A673 (cell line): ENCODE data around the gene NAV2. TPM values are rescaled to one million over a fixed set of nuclear protein-coding genes. Genes with fewer than 3 reads are reported as not detected.

Experiments used
- BruUV-seq: library from RNA; stranded (reverse); fragments of 400-500 nt; replicated peaks from 2 replicates; lab custom pipeline; 2021; lab: Mats Ljungman, UMichigan
- CTCF ChIA-PET: fragments of 300-600 bp; sonication (Branson Sonifier 250); formaldehyde crosslinking; loops from one replicate; lab custom pipeline; 2022; ENCODE audit warnings: antibody characterized with exemption; lab: Charles Lee
- POLR2A ChIA-PET: fragments of 300-600 bp; sonication (Branson Sonifier 250); formaldehyde crosslinking; loops from one replicate; lab custom pipeline; 2022; ENCODE audit warnings: antibody characterized with exemption; ENCODE audit not compliant: low non-redundant PET; lab: Charles Lee
- DNase-seq: peaks from one replicate; pipeline ENCODE4 v3.0.0-alpha.2; 2015; ENCODE audit warnings: low spot score
- H3K27ac ChIP-seq: fragments of 200-600 bp; sonication (generic); 2 replicates; pipeline ENCODE4 v1.5.1; 2016; ENCODE audit warnings: mixed run types, low read depth, mild to moderate bottlenecking, mixed read lengths, antibody characterized with exemption, low read length; ENCODE audit not compliant: poor library complexity, severe bottlenecking
- H3K27me3 ChIP-seq: fragments of 200-600 bp; sonication (generic); replicated peaks from 2 replicates; pipeline ENCODE4 v1.6.1; 2017; ENCODE audit warnings: mixed run types, low read depth, mild to moderate bottlenecking, mixed read lengths, antibody characterized with exemption, low read length; ENCODE audit not compliant: insufficient read depth, poor library complexity
- H3K36me3 ChIP-seq: fragments of 200-600 bp; sonication (generic); 2 replicates; pipeline ENCODE4 v1.6.1; 2016; ENCODE audit warnings: mixed run types, mild to moderate bottlenecking, mixed read lengths, antibody characterized with exemption, low read length; ENCODE audit not compliant: insufficient read depth, poor library complexity, severe bottlenecking
- H3K4me1 ChIP-seq: fragments of 200-600 bp; sonication (generic); 2 replicates; pipeline ENCODE4 v1.6.1; 2017; ENCODE audit warnings: mixed run types, mild to moderate bottlenecking, mixed read lengths, antibody characterized with exemption, low read length; ENCODE audit not compliant: insufficient read depth, poor library complexity, severe bottlenecking
- H3K4me3 ChIP-seq: fragments of 200-600 bp; sonication (generic); 2 replicates; pipeline ENCODE4 v1.5.1; 2016; ENCODE audit warnings: low read depth, mixed run types, mild to moderate bottlenecking, mixed read lengths, low read length; ENCODE audit not compliant: poor library complexity, severe bottlenecking
- H3K9me3 ChIP-seq: fragments of 200-600 bp; sonication (generic); 2 replicates; pipeline ENCODE4 v1.6.1; 2016; ENCODE audit warnings: mixed run types, low read depth, mild to moderate bottlenecking, mixed read lengths, antibody characterized with exemption, low read length; ENCODE audit not compliant: poor library complexity, severe bottlenecking
- EZH2 ChIP-seq: fragments of 200-600 bp; sonication (generic); IDR thresholded peaks from 2 replicates; pipeline ENCODE4 v1.6.1; 2017; ENCODE audit warnings: borderline replicate concordance, low read depth, mild to moderate bottlenecking, mixed read lengths, antibody characterized with exemption, low read length; ENCODE audit not compliant: poor library complexity, severe bottlenecking
- intact Hi-C: fragments of 100-400 bp; cut with micrococcal nuclease; formaldehyde crosslinking; loops from one replicate; pipeline ENCODE4 v1.10.0; 2022; ENCODE audit not compliant: unreplicated experiment
- total RNA-seq: library from RNA; stranded (reverse); gene quantifications from 2 replicates; pipeline ENCODE4 v1.2.3, GENCODE V29; 2021
- TF ChIP-seq, protein P1 (sequence below): fragments of 300-800, 200-600 bp; sonication (generic); conservative IDR thresholded peaks from 2 replicates; pipeline ENCODE4 v1.5.1; 2017; ENCODE audit warnings: low read depth, mild to moderate bottlenecking, antibody characterized with exemption, low read length, moderate library complexity, mixed read lengths

NAV2 gene
- total RNA-seq, 1 experiment from 2014 or later = not detected

- TF ChIP-seq EZH2 = no peak
- TF ChIP-seq, protein P1, sequence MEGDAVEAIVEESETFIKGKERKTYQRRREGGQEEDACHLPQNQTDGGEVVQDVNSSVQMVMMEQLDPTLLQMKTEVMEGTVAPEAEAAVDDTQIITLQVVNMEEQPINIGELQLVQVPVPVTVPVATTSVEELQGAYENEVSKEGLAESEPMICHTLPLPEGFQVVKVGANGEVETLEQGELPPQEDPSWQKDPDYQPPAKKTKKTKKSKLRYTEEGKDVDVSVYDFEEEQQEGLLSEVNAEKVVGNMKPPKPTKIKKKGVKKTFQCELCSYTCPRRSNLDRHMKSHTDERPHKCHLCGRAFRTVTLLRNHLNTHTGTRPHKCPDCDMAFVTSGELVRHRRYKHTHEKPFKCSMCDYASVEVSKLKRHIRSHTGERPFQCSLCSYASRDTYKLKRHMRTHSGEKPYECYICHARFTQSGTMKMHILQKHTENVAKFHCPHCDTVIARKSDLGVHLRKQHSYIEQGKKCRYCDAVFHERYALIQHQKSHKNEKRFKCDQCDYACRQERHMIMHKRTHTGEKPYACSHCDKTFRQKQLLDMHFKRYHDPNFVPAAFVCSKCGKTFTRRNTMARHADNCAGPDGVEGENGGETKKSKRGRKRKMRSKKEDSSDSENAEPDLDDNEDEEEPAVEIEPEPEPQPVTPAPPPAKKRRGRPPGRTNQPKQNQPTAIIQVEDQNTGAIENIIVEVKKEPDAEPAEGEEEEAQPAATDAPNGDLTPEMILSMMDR = no peak
- H3K4me3 ChIP-seq = no peak overlapping the region
- H3K27ac ChIP-seq = no peak overlapping the region
- H3K9me3 ChIP-seq = no peaks in the 10 kb centered on the region
- no TSS peak for BruUV-seq
- ChIA-PET POLR2A (no interaction called here), CTCF (no interaction called here)
- H3K36me3 ChIP-seq = no peaks in the 10 kb centered on the region
- no peak for DNase-seq
- intact Hi-C loops = no loop called here
- no peaks in the 10 kb centered on the region for H3K27me3 ChIP-seq
- H3K4me1 ChIP-seq = no peaks in the 10 kb centered on the region
These were observed 21.8 kb upstream of the NAV2 start for GRCh38 chr11:19690885-19691284.

GRCh38 chr11:19691815-19692500, 20.7 kb upstream of the NAV2 start:
- Histone ChIP-seq H3K27me3 (no peaks in the 10 kb centered on the region), H3K36me3 (no peaks in the 10 kb centered on the region), H3K9me3 (no peaks in the 10 kb centered on the region), H3K4me3 (no peak overlapping the region), H3K27ac (no peak overlapping the region), H3K4me1 (no peaks in the 10 kb centered on the region)
- ChIA-PET CTCF (no interaction called here), POLR2A (no interaction called here)
- BruUV-seq = no TSS peak
- no peak for DNase-seq
- TF ChIP-seq EZH2 = no peak
- TF ChIP-seq, protein P1 = no peak
- intact Hi-C loops = no loop called here

DNA sequence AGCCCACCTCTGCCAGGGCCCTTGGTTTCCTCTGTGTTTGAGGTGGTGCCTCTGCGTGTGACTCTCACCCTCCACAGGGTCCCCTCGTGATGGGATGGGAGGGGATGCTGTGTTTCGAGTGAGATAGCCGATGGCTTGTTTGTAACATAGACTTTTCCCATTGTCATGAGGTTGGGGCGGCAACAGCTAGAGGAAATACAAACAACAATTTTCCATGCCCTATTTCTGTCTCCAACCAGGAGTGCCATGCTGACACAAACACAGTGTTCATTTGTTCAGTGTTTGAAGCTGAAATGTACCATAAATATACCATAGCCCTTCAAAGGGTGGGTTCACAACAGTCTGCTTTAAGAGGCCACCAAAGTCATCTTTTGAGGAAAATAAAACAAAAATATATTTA, 19.5 kb upstream of the NAV2 start:
- no TSS peak for BruUV-seq
- Histone ChIP-seq H3K36me3 (no peaks in the 10 kb centered on the region), H3K9me3 (no peaks in the 10 kb centered on the region), H3K27me3 (no peaks in the 10 kb centered on the region), H3K4me1 (no peaks in the 10 kb centered on the region), H3K4me3 (no peak overlapping the region), H3K27ac (no peak overlapping the region)
- intact Hi-C loops = no loop called here
- POLR2A ChIA-PET = no interaction called here
- no peak for DNase-seq
- CTCF ChIA-PET = no interaction called here
- no peak for TF ChIP-seq EZH2
- TF ChIP-seq, protein P1 = no peak
